ENCODE data around the gene CKS1B.

DNA sequence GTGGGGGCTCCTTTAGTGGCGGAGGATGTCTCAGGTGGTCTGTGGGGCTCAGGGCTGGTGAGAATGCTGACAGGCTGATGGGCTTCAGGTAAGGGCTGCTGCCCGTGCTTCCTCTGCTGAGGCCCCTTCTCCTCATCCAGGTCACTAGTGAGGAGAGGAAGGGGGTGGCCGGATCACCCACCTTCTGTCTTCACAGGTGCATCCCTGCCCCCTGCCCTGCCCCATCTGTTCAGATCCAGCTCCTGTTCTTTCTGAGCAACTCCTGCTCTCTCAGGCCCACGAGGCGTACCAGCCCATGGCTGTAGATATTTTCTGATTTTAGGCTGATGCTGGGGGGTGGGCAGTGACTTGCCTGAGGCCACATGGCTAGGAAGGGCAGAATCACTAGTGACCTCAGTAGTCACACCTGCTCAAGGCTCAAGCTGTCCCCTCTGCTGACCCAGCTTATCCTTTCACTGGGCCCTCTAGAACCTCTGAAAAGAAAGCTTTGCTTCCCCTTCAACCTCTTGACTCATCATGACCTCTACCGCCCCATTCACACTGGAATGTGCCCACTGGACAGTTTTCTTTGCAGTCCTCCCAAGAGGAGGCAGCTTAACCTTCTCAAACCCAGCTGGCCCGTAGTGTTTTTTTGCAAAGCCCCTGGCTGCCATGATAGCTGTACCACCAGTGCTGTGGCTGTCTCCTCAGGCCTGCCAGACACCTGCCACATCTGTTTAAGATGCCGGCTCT lies 44.3 kb downstream of the CKS1B start:
- TF ChIP-seq, protein P1, sequence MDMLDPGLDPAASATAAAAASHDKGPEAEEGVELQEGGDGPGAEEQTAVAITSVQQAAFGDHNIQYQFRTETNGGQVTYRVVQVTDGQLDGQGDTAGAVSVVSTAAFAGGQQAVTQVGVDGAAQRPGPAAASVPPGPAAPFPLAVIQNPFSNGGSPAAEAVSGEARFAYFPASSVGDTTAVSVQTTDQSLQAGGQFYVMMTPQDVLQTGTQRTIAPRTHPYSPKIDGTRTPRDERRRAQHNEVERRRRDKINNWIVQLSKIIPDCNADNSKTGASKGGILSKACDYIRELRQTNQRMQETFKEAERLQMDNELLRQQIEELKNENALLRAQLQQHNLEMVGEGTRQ (IDR thresholded peaks at IDR 0.05), result no peak
- TF ChIP-seq POLR2A (IDR thresholded peaks at IDR 0.05; ENCODE audit: low read length), result no peak
- TF ChIP-seq, protein P2, sequence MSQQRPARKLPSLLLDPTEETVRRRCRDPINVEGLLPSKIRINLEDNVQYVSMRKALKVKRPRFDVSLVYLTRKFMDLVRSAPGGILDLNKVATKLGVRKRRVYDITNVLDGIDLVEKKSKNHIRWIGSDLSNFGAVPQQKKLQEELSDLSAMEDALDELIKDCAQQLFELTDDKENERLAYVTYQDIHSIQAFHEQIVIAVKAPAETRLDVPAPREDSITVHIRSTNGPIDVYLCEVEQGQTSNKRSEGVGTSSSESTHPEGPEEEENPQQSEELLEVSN (IDR thresholded peaks at IDR 0.05; ENCODE audit: borderline replicate concordance, low read depth), result no peak
- TF ChIP-seq, protein P3, sequence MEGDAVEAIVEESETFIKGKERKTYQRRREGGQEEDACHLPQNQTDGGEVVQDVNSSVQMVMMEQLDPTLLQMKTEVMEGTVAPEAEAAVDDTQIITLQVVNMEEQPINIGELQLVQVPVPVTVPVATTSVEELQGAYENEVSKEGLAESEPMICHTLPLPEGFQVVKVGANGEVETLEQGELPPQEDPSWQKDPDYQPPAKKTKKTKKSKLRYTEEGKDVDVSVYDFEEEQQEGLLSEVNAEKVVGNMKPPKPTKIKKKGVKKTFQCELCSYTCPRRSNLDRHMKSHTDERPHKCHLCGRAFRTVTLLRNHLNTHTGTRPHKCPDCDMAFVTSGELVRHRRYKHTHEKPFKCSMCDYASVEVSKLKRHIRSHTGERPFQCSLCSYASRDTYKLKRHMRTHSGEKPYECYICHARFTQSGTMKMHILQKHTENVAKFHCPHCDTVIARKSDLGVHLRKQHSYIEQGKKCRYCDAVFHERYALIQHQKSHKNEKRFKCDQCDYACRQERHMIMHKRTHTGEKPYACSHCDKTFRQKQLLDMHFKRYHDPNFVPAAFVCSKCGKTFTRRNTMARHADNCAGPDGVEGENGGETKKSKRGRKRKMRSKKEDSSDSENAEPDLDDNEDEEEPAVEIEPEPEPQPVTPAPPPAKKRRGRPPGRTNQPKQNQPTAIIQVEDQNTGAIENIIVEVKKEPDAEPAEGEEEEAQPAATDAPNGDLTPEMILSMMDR (IDR thresholded peaks at IDR 0.05), result no peak
- no peak for TF ChIP-seq CHD4 (IDR thresholded peaks at IDR 0.05; ENCODE audit: borderline replicate concordance)
- TF ChIP-seq, protein P4, sequence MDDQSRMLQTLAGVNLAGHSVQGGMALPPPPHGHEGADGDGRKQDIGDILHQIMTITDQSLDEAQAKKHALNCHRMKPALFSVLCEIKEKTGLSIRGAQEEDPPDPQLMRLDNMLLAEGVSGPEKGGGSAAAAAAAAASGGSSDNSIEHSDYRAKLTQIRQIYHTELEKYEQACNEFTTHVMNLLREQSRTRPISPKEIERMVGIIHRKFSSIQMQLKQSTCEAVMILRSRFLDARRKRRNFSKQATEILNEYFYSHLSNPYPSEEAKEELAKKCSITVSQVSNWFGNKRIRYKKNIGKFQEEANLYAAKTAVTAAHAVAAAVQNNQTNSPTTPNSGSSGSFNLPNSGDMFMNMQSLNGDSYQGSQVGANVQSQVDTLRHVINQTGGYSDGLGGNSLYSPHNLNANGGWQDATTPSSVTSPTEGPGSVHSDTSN (IDR thresholded peaks at IDR 0.05), result no peak
- TF ChIP-seq, protein P5, sequence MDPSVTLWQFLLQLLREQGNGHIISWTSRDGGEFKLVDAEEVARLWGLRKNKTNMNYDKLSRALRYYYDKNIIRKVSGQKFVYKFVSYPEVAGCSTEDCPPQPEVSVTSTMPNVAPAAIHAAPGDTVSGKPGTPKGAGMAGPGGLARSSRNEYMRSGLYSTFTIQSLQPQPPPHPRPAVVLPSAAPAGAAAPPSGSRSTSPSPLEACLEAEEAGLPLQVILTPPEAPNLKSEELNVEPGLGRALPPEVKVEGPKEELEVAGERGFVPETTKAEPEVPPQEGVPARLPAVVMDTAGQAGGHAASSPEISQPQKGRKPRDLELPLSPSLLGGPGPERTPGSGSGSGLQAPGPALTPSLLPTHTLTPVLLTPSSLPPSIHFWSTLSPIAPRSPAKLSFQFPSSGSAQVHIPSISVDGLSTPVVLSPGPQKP (IDR thresholded peaks at IDR 0.05; ENCODE audit: low read depth, low read length), result no peak
- no peak for TF ChIP-seq RCOR1 (IDR thresholded peaks at IDR 0.05; ENCODE audit: low read depth, low read length)
